Lung (tissue), 12 donors: ENCODE data around the gene KIAA1191. TPM values are rescaled to one million over a fixed set of nuclear protein-coding genes. Genes with fewer than 3 reads are reported as not detected.

Experiments used
- ATAC-seq: fragments of 200-7000 bp; cut with Tn5 transposase; one replicate; pipeline ENCODE4 v1.9.1; 2020; ENCODE audit warnings: moderate number of reproducible peaks; ENCODE audit not compliant: insufficient read depth, low FRiP score
- DNase-seq, 3 donors: peaks; one replicate each; pipeline ENCODE4 v3.0.0-alpha.2; 2013 to 2017
- H3K27ac ChIP-seq, 2 donors: one replicate each; pipeline ENCODE4 v1.5.1; 2013; ENCODE audit warnings: mild to moderate bottlenecking in 2 of 2, moderate library complexity in 2 of 2, control low read depth in 1 of 2, inconsistent platforms in 1 of 2, low read depth in 1 of 2, low read length in 1 of 2
- H3K27me3 ChIP-seq, 3 donors: one replicate each; pipeline ENCODE4 v1.5.1; 2013; ENCODE audit warnings: low read length in 2 of 3; ENCODE audit not compliant: control insufficient read depth in 3 of 3, insufficient read depth in 3 of 3
- H3K36me3 ChIP-seq, 4 donors: one replicate each; pipeline ENCODE4 v1.5.1; 2013; ENCODE audit warnings: low read length in 4 of 4, mild to moderate bottlenecking in 1 of 4, moderate library complexity in 1 of 4; ENCODE audit not compliant: control insufficient read depth in 4 of 4, insufficient read depth in 4 of 4
- H3K4me1 ChIP-seq, 5 donors: one replicate each; pipeline ENCODE4 v1.5.1; 2013; ENCODE audit warnings: low read length in 5 of 5, mild to moderate bottlenecking in 2 of 5, moderate library complexity in 1 of 5; ENCODE audit not compliant: control insufficient read depth in 5 of 5, insufficient read depth in 5 of 5
- H3K4me3 ChIP-seq: one replicate; pipeline ENCODE4 v1.5.1; 2013; ENCODE audit warnings: mild to moderate bottlenecking, control low read depth, moderate library complexity
- H3K9ac ChIP-seq, 2 donors: one replicate each; pipeline ENCODE4 v1.5.1; 2013; ENCODE audit warnings: low read length in 2 of 2, control low read depth in 1 of 2; ENCODE audit not compliant: insufficient read depth in 1 of 2
- H3K9me3 ChIP-seq, 4 donors: one replicate each; pipeline ENCODE4 v1.5.1; 2013; ENCODE audit warnings: low read length in 3 of 4, mild to moderate bottlenecking in 1 of 4, moderate library complexity in 1 of 4; ENCODE audit not compliant: control insufficient read depth in 4 of 4, insufficient read depth in 3 of 4
- WGBS, 2 donors: extraction: QIAGEN DNeasy Blood & Tissue Kit; methylation state at CpG; one replicate each; pipeline ENCODE4 v1.1.7; 2013; 5-methylcytosine and 5-hydroxymethylcytosine counted together
- polyA plus RNA-seq, 2 donors: library from polyadenylated mRNA; stranded (reverse); fragments of 200-250 nt; gene quantifications; one replicate each; pipeline ENCODE4 v1.2.1, GENCODE V29; 2013
- total RNA-seq, 2 donors: library from RNA; depleted of rRNA in 1 of 2; stranded (reverse); fragments of >200 nt in 1 of 2; gene quantifications; one replicate each; pipeline ENCODE4 v1.2.1, GENCODE V29; 2014 to 2021
- TF ChIP-seq, protein P1 (sequence below): IDR thresholded peaks from 2 replicates; pipeline ENCODE4 v1.5.1; 2012; ENCODE audit warnings: mild to moderate bottlenecking; ENCODE audit errors: control extremely low read depth, extremely low read depth
- donor health status: control.
- donor health status: control.
- donor health status: Bipolar disorder and iron deficiency.
- donor health status: healthy.
- donor health status: DM: yes; HTN: yes; CAD: no.

The KIAA1191 gene
- total and polyA plus RNA-seq, 4 donors = 41.0 to 78.1 (median 61.8) TPM

DNA sequence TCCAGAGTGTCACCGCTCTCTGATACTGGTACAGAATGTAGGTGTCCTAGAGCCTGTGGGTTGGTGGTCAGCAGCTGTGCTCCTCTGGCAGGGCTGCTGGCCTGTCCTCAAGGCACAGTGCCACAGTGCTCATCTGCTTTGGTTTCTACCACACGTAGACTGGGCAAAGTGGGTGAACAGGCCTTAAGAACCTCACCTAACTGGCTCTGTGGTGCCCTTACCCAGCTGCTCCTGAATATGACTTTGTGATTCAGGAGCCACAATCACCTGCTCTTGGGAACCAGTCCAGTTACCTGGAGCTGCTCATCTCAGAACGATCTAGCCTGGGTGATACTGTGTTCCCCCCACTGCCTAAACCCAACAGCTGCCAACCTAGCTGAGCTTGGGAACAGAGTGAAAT, 20.4 kb upstream of the KIAA1191 start:
- TF ChIP-seq, protein P1, sequence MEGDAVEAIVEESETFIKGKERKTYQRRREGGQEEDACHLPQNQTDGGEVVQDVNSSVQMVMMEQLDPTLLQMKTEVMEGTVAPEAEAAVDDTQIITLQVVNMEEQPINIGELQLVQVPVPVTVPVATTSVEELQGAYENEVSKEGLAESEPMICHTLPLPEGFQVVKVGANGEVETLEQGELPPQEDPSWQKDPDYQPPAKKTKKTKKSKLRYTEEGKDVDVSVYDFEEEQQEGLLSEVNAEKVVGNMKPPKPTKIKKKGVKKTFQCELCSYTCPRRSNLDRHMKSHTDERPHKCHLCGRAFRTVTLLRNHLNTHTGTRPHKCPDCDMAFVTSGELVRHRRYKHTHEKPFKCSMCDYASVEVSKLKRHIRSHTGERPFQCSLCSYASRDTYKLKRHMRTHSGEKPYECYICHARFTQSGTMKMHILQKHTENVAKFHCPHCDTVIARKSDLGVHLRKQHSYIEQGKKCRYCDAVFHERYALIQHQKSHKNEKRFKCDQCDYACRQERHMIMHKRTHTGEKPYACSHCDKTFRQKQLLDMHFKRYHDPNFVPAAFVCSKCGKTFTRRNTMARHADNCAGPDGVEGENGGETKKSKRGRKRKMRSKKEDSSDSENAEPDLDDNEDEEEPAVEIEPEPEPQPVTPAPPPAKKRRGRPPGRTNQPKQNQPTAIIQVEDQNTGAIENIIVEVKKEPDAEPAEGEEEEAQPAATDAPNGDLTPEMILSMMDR = no peak
- Histone ChIP-seq H3K4me3 (no peak overlapping the region), H3K9ac (no peak overlapping the region), H3K27ac (peak overlapping the region; percentile 41 to 51), H3K4me1 (peaks cover 0 to 4% (median 2%) of the 10 kb centered on the region in 5 donors), H3K27me3 (no peaks in the 10 kb centered on the region), H3K36me3 (peaks cover 15 to 31% (median 16%) of the 10 kb centered on the region in 4 donors), H3K9me3 (no peaks in the 10 kb centered on the region)
- no peak for ATAC-seq
- WGBS, 2 donors = 94 to 95% methylated on average over 3 of the region's 3 CpGs
- DNase-seq = no peak

DNA sequence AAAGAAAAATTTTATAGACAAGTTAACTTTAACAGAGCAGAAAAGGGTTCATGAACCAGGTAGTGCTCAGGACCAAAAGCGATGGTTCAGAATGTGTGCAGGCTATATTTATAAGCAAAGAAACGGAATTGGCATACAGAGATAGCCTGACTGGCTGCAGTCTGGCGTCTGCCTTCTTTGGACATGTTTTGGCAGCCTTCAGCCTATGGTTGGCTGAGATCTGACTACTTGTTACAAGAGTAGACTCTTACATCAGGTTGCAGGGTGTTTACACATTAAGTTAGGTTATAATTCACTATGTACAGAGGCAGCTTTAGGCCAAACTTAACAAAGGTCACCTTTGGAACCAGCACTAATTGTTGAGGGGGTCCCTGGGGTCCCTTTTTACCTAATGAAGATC, 19.9 kb upstream of the KIAA1191 start:
- peak overlapping the region in 1 of 2 donors; percentile 51 for H3K27ac ChIP-seq
- H3K4me1 ChIP-seq = peaks cover 0 to 1% (median 0%) of the 10 kb centered on the region in 5 donors
- H3K9ac ChIP-seq = no peak overlapping the region
- DNase-seq = no peak
- 89 to 91% methylated on average over 3 of the region's 3 CpGs for WGBS, 2 donors
- no peak for ATAC-seq
- TF ChIP-seq, protein P1 = no peak
- no peak overlapping the region for H3K4me3 ChIP-seq
- H3K27me3 ChIP-seq = no peaks in the 10 kb centered on the region
- peaks cover 14 to 31% (median 15%) of the 10 kb centered on the region in 4 donors for H3K36me3 ChIP-seq
- H3K9me3 ChIP-seq = no peaks in the 10 kb centered on the region

DNA sequence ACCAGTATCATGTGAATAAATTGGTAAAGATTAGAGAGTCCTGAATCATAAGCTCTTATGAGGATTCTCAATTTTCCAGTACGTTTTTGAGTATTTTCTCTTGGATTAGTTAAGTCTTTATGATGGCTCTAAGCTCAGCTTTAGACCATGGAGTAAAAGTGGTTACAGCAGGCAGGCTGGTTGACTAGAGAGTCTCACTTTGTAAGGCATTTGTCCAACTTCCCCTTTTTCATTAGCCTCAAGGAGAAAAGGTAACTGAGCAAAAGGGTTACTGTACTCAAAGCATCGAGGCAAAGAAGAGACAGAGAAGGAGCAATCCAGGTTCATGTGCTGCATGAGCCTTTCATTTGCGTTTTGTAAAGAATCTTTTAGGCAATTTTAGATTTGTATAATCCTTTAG, 18.3 kb upstream of the KIAA1191 start:
- no peak overlapping the region for H3K9ac ChIP-seq
- H3K27me3 ChIP-seq = no peaks in the 10 kb centered on the region
- DNase-seq (no peak), ATAC-seq (no peak)
- peaks cover 0 to 1% (median 0%) of the 10 kb centered on the region in 5 donors for H3K4me1 ChIP-seq
- TF ChIP-seq, protein P1 = no peak
- H3K9me3 ChIP-seq = no peaks in the 10 kb centered on the region
- H3K4me3 ChIP-seq = no peak overlapping the region
- no peak overlapping the region for H3K27ac ChIP-seq
- H3K36me3 ChIP-seq = peaks cover 13 to 28% (median 20%) of the 10 kb centered on the region in 4 donors
- 65 to 81% methylated on average over 3 of the region's 3 CpGs for WGBS, 2 donors
